ENCODE results near the gene VWA3A. TPM values are rescaled to one million over a fixed set of nuclear protein-coding genes. Genes with fewer than 3 reads are reported as not detected.
A peak's percentile ranks its signal among the peaks of the same experiment; 100 is the strongest.
"Not testable (repeated sequence)": the region's sequence is repeated elsewhere in the genome, so short reads cannot be mapped to it uniquely, and the experiment has no call there.

VWA3A gene
- total RNA-seq, 1 donor from 2014 or later = 0.25 TPM

DNA sequence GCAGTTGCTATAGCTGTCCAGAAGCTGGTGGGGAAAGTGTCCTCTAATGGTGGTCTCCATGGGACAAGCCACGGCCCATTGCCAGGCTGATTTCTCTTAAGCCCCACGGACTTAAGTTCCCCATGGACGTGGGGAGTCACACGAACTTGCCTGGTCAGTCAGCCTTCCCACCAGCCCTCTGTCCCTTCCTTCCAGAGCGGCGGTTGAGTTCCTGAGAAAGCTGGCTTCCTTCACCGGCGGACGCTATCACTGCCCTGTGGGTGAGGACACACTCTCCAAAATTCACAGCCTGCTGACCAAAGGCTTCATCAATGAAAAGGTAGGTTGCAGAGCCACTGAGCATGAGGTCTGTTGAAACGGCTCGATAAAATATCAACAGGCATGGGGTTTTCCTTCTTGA, 60.0 kb downstream of the VWA3A start:
- TF ChIP-seq, protein P1, sequence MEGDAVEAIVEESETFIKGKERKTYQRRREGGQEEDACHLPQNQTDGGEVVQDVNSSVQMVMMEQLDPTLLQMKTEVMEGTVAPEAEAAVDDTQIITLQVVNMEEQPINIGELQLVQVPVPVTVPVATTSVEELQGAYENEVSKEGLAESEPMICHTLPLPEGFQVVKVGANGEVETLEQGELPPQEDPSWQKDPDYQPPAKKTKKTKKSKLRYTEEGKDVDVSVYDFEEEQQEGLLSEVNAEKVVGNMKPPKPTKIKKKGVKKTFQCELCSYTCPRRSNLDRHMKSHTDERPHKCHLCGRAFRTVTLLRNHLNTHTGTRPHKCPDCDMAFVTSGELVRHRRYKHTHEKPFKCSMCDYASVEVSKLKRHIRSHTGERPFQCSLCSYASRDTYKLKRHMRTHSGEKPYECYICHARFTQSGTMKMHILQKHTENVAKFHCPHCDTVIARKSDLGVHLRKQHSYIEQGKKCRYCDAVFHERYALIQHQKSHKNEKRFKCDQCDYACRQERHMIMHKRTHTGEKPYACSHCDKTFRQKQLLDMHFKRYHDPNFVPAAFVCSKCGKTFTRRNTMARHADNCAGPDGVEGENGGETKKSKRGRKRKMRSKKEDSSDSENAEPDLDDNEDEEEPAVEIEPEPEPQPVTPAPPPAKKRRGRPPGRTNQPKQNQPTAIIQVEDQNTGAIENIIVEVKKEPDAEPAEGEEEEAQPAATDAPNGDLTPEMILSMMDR (IDR thresholded peaks at IDR 0.05; ENCODE audit: borderline replicate concordance) = no peak
- no peak overlapping the region for H3K27ac ChIP-seq (replicated peaks)
- no peak for DNase-seq
- H3K27me3 ChIP-seq (ENCODE audit: low read depth) = no peaks in the 10 kb centered on the region
- H3K4me1 ChIP-seq = no peaks in the 10 kb centered on the region
- no peaks in the 10 kb centered on the region for H3K36me3 ChIP-seq
- intact Hi-C loops (cut with micrococcal nuclease) = no loop called here
- H3K9me3 ChIP-seq (replicated peaks) = no peaks in the 10 kb centered on the region
- H3K4me3 ChIP-seq = no peak overlapping the region

DNA sequence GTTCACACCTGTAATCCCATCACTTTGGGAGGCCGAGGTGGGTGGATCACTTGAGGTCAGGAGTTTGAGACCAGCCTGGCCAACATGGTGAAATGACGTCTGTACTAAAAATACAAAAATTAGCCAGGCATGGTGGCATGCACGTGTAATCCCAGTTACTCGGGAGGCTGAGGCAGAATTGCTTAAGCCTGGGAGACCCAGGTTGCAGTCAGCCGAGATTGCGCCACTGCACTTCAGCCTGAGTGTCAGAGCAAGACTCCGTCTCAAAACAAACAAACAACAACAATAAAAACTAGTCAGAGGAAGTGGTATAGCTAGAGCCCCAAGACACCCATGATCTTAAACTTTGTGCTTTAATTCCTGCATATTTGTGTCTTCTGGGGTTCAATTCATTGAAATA, 60.7 kb downstream of the VWA3A start:
- H3K36me3 ChIP-seq; DNase-seq; H3K9me3 ChIP-seq (replicated peaks); H3K4me3 ChIP-seq; H3K4me1 ChIP-seq; H3K27ac ChIP-seq (replicated peaks); H3K27me3 ChIP-seq (ENCODE audit: low read depth); intact Hi-C loops (cut with micrococcal nuclease): not testable (repeated sequence)

DNA sequence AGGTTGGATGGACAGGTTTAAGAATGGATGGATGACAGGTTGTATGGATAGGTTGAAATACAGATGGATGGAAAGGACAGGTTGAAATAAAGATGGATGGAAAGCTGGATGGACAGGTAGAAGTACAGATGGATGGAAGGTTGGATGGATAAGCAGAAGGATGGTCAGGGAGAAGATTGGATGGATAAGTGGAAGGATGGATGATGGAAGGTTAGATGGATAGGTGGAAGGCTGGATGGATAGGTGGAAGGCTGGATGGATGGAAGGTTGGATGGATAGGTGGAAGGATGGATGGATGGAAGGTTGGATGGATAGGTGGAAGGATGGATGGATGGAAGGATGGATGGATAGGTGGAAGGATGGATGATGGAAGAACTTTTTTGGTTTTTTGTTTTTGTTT, 69.1 kb downstream of the VWA3A start:
- no peak overlapping the region for H3K4me3 ChIP-seq
- no peaks in the 10 kb centered on the region for H3K36me3 ChIP-seq
- TF ChIP-seq, protein P1 (IDR thresholded peaks at IDR 0.05; ENCODE audit: borderline replicate concordance) = no peak
- peaks cover 2% of the 10 kb centered on the region for H3K9me3 ChIP-seq (replicated peaks)
- H3K4me1 ChIP-seq = peaks cover 5% of the 10 kb centered on the region
- intact Hi-C loops (cut with micrococcal nuclease) = no loop called here
- no peak overlapping the region for H3K27ac ChIP-seq (replicated peaks)
- no peak for DNase-seq
- H3K27me3 ChIP-seq (ENCODE audit: low read depth) = peaks cover 35% of the 10 kb centered on the region

DNA sequence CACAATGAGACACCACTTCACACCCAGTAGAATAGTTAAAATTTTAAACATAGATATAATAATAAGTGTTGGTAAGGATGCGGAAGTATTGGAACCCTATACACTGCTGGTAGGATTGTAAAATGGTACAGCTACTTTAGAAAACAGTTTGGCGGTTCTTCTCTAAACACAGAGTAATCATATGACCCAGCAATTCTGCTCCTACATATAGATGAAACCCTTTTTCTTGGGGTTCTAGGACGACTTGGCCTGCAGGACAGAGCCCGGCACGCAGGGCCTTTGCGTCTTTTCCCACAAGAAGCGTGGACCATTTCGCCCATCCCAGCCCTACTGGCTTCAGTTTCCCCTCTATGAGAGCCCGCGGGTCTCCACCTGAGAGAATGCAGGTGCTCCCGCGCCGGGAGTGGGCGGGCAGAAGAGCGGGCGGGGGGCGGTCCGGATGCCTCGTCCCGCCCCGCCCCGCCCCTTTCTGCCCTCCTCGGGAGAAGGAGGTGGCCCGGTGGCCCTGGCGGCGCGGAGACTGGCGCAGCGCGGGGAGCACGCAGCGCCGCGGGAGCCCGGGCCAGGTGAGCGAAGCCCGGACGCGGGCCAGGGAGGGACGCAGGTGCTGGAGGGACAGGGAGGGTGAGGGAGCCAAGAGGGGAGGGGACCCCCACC, 69.8 kb downstream of the VWA3A start, which contains the start of gene SDR42E2:
TSS of gene SDR42E2 (plus strand) at position 508 of the 657 bp plus-strand sequence. CDS start 3,077 bp downstream, outside the sequence.
- Histone ChIP-seq H3K36me3 (no peaks in the 10 kb centered on the region), H3K27me3 (ENCODE audit: low read depth) (peaks cover 35% of the 10 kb centered on the region), H3K9me3 (replicated peaks) (peaks cover 9% of the 10 kb centered on the region), H3K27ac (replicated peaks) (no peak within 1 kb of the TSS), H3K4me3 (peak within 1 kb of the TSS; percentile 46), H3K4me1 (peaks cover 5% of the 10 kb centered on the region)
- intact Hi-C loops (cut with micrococcal nuclease) = no loop called here
- TF ChIP-seq, protein P1 (IDR thresholded peaks at IDR 0.05; ENCODE audit: borderline replicate concordance) = no peak
- no peak for DNase-seq

DNA sequence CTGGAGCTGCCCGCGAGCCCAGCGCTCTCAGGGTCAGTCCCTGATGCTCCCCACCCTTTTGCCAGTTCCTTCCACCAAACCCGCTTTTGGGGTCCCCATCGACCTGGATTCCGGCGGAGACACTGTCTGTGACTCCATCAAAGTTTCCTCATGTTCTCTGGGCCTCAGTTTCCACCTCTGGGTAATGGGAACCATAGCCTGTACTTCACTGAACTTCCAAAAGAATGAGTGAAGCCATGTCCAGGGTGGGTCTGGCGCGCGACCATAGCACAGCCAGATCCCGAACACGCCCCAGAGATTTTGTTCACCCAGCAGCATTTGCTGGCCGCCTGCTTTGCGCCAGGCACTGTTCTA, 70.3 kb downstream of the VWA3A start:
- peak overlapping the region; percentile 46 for H3K4me3 ChIP-seq
- intact Hi-C loops (cut with micrococcal nuclease) = no loop called here
- peaks cover 35% of the 10 kb centered on the region for H3K27me3 ChIP-seq (ENCODE audit: low read depth)
- peaks cover 5% of the 10 kb centered on the region for H3K4me1 ChIP-seq
- peaks cover 11% of the 10 kb centered on the region for H3K9me3 ChIP-seq (replicated peaks)
- TF ChIP-seq, protein P1 (IDR thresholded peaks at IDR 0.05; ENCODE audit: borderline replicate concordance) = no peak
- H3K36me3 ChIP-seq = no peaks in the 10 kb centered on the region
- H3K27ac ChIP-seq (replicated peaks) = no peak overlapping the region
- no peak for DNase-seq

DNA sequence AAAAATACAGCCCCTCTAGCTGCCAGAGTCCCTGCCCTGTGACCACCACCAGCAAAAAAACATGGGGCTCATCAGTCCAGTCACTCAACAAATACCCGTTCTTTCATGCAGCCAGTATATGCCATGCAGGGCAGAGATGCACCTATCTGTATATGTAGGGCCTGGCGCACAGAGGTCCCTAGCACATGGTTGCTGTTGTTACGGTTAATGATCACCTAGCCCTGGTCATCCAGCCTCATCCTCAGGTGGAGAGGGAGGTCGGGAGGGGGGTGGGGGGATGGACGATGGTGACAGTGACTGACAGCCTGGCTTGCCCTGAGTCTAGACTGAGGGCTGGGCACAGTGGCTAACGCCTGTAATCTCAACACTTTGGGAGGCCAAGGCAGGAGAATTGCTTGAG, 71.5 kb downstream of the VWA3A start:
- H3K4me3 ChIP-seq = no peak overlapping the region
- H3K36me3 ChIP-seq = no peaks in the 10 kb centered on the region
- DNase-seq = no peak
- H3K9me3 ChIP-seq (replicated peaks) = peaks cover 11% of the 10 kb centered on the region
- TF ChIP-seq, protein P1 (IDR thresholded peaks at IDR 0.05; ENCODE audit: borderline replicate concordance) = no peak
- intact Hi-C loops (cut with micrococcal nuclease) = no loop called here
- H3K4me1 ChIP-seq = peaks cover 5% of the 10 kb centered on the region
- no peak overlapping the region for H3K27ac ChIP-seq (replicated peaks)
- peaks cover 35% of the 10 kb centered on the region for H3K27me3 ChIP-seq (ENCODE audit: low read depth)
